Measurements from ENCODE around the gene CYB561D2. TPM values are rescaled to one million over a fixed set of nuclear protein-coding genes. Genes with fewer than 3 reads are reported as not detected.
A peak's percentile ranks its signal among the peaks of the same experiment; 100 is the strongest.

The CYB561D2 gene
- total RNA-seq, 1 donor: 25.0 TPM

- Histone ChIP-seq H3K9me3 (ENCODE audit: low read depth, low read length) (no peaks in the 10 kb centered on the region), H3K27ac (ENCODE audit: low read depth, low read length) (no peak overlapping the region), H3K27me3 (ENCODE audit: insufficient read depth, low read length) (no peaks in the 10 kb centered on the region), H3K36me3 (ENCODE audit: insufficient read depth, low read length) (peaks cover 23% of the 10 kb centered on the region), H2AFZ (ENCODE audit: low read length) (no peak overlapping the region), H3K4me2 (ENCODE audit: insufficient read depth, low read length) (no peak overlapping the region), H3K4me1 (ENCODE audit: insufficient read depth, low read length) (peaks cover 26% of the 10 kb centered on the region), H3K4me3 (ENCODE audit: insufficient read depth, low read length) (no peak overlapping the region), H4K20me1 (ENCODE audit: insufficient read depth, low read length) (peaks cover 25% of the 10 kb centered on the region), H3K79me2 (ENCODE audit: insufficient read depth, low read length) (peaks cover 42% of the 10 kb centered on the region)
- TF ChIP-seq CTCF (IDR thresholded peaks at IDR 0.05; ENCODE audit: extremely low read depth, low read depth, low read length): no peak
- DNase-seq (ENCODE audit: insufficient read length, low spot score, missing footprints): no peak
Observed at GRCh38 chr3:50323614-50324199, 27.0 kb upstream of the CYB561D2 start.

GRCh38 chr3:50324351-50325112 lies 26.1 kb upstream of the CYB561D2 start:
- Histone ChIP-seq H3K9me3 (ENCODE audit: low read depth, low read length) (no peaks in the 10 kb centered on the region), H3K27ac (ENCODE audit: low read depth, low read length) (no peak overlapping the region), H3K4me3 (ENCODE audit: insufficient read depth, low read length) (no peak overlapping the region), H3K4me2 (ENCODE audit: insufficient read depth, low read length) (no peak overlapping the region), H3K4me1 (ENCODE audit: insufficient read depth, low read length) (peaks cover 26% of the 10 kb centered on the region), H3K27me3 (ENCODE audit: insufficient read depth, low read length) (no peaks in the 10 kb centered on the region), H3K79me2 (ENCODE audit: insufficient read depth, low read length) (peaks cover 34% of the 10 kb centered on the region), H2AFZ (ENCODE audit: low read length) (no peak overlapping the region), H3K36me3 (ENCODE audit: insufficient read depth, low read length) (peaks cover 20% of the 10 kb centered on the region), H4K20me1 (ENCODE audit: insufficient read depth, low read length) (peaks cover 17% of the 10 kb centered on the region)
- peak; percentile 84 for TF ChIP-seq CTCF (IDR thresholded peaks at IDR 0.05; ENCODE audit: extremely low read depth, low read depth, low read length)
- peak; percentile 99 for DNase-seq (ENCODE audit: insufficient read length, low spot score, missing footprints)

- no peak for TF ChIP-seq CTCF (IDR thresholded peaks at IDR 0.05; ENCODE audit: extremely low read depth, low read depth, low read length)
- Histone ChIP-seq H4K20me1 (ENCODE audit: insufficient read depth, low read length) (peaks cover 14% of the 10 kb centered on the region), H3K4me1 (ENCODE audit: insufficient read depth, low read length) (peaks cover 22% of the 10 kb centered on the region)
Observed at GRCh38 chr3:50325113-50325480, 25.6 kb upstream of the CYB561D2 start.

GRCh38 chr3:50325497-50326181 lies 25.0 kb upstream of the CYB561D2 start:
- Histone ChIP-seq H3K36me3 (ENCODE audit: insufficient read depth, low read length) (peaks cover 28% of the 10 kb centered on the region), H3K9me3 (ENCODE audit: low read depth, low read length) (no peaks in the 10 kb centered on the region), H2AFZ (ENCODE audit: low read length) (no peak overlapping the region), H3K4me2 (ENCODE audit: insufficient read depth, low read length) (no peak overlapping the region), H3K4me3 (ENCODE audit: insufficient read depth, low read length) (no peak overlapping the region), H3K27me3 (ENCODE audit: insufficient read depth, low read length) (no peaks in the 10 kb centered on the region), H3K79me2 (ENCODE audit: insufficient read depth, low read length) (peaks cover 31% of the 10 kb centered on the region), H4K20me1 (ENCODE audit: insufficient read depth, low read length) (peaks cover 13% of the 10 kb centered on the region), H3K27ac (ENCODE audit: low read depth, low read length) (no peak overlapping the region), H3K4me1 (ENCODE audit: insufficient read depth, low read length) (peaks cover 17% of the 10 kb centered on the region)
- no peak for TF ChIP-seq CTCF (IDR thresholded peaks at IDR 0.05; ENCODE audit: extremely low read depth, low read depth, low read length)
- no peak for DNase-seq (ENCODE audit: insufficient read length, low spot score, missing footprints)

More at GRCh38 chr3:50325113-50325480, 25.6 kb upstream of the CYB561D2 start:
- Histone ChIP-seq H3K4me3 (ENCODE audit: insufficient read depth, low read length) (no peak overlapping the region), H3K4me2 (ENCODE audit: insufficient read depth, low read length) (no peak overlapping the region), H3K36me3 (ENCODE audit: insufficient read depth, low read length) (peaks cover 22% of the 10 kb centered on the region), H2AFZ (ENCODE audit: low read length) (no peak overlapping the region), H3K9me3 (ENCODE audit: low read depth, low read length) (no peaks in the 10 kb centered on the region), H3K27ac (ENCODE audit: low read depth, low read length) (no peak overlapping the region), H3K79me2 (ENCODE audit: insufficient read depth, low read length) (peaks cover 33% of the 10 kb centered on the region), H3K27me3 (ENCODE audit: insufficient read depth, low read length) (no peaks in the 10 kb centered on the region)
- no peak for DNase-seq (ENCODE audit: insufficient read length, low spot score, missing footprints)
